Activated CD4-positive, alpha-beta T cell treated with anti-CD3 and anti-CD28 coated beads, Interleukin-2, amount 50 U/mL, for 16 hours (primary cell): ENCODE data around the gene SIAH2.
A peak's percentile ranks its signal among the peaks of the same experiment; 100 is the strongest.
"Not testable (repeated sequence)": the region's sequence is repeated elsewhere in the genome, so short reads cannot be mapped to it uniquely, and the experiment has no call there.

Experiments
- DNase-seq: peaks from one replicate; pipeline ENCODE4 v3.0.0-alpha.2; 2020

SIAH2 gene

GRCh38 chr3:150763122-150763840 is at the start of gene SIAH2:
SIAH2 (minus strand) TSS chr3:150763169; CDS start chr3:150762849, 320 bp downstream.
- peak; percentile 97 for DNase-seq

- no peak for DNase-seq
These were observed 49.0 kb upstream of the SIAH2 start for GRCh38 chr3:150811984-150812383.

GRCh38 chr3:150810641-150811040 is 47.7 kb upstream of the SIAH2 start:
- DNase-seq: no peak

GRCh38 chr3:150806185-150806835 is 43.3 kb upstream of the SIAH2 start:
- DNase-seq: no peak

GRCh38 chr3:150805354-150805753 is 42.4 kb upstream of the SIAH2 start:
- no peak for DNase-seq

GRCh38 chr3:150803440-150803985 is 40.5 kb upstream of the SIAH2 start:
- DNase-seq: no peak

GRCh38 chr3:150800722-150801121 is 37.8 kb upstream of the SIAH2 start:
- no peak for DNase-seq

GRCh38 chr3:150798122-150798618 is 35.2 kb upstream of the SIAH2 start:
- DNase-seq: peak; percentile 29

GRCh38 chr3:150797155-150797554 is 34.2 kb upstream of the SIAH2 start:
- peak; percentile 38 for DNase-seq

GRCh38 chr3:150796527-150796926 is 33.6 kb upstream of the SIAH2 start:
- DNase-seq: not testable (repeated sequence)

- no peak for DNase-seq
These were observed 30.7 kb upstream of the SIAH2 start for GRCh38 chr3:150793641-150794040.

GRCh38 chr3:150790629-150791028 is 27.7 kb upstream of the SIAH2 start:
- no peak for DNase-seq

- no peak for DNase-seq
These were observed 26.5 kb upstream of the SIAH2 start for GRCh38 chr3:150789451-150789850.

GRCh38 chr3:150787741-150788370 is 24.9 kb upstream of the SIAH2 start:
- peak; percentile 85 for DNase-seq

- peak; percentile 74 for DNase-seq
These were observed 23.8 kb upstream of the SIAH2 start for GRCh38 chr3:150786791-150787190.

- no peak for DNase-seq
These were observed 21.8 kb upstream of the SIAH2 start for GRCh38 chr3:150784747-150785125.

GRCh38 chr3:150783920-150784746 is 21.2 kb upstream of the SIAH2 start:
- DNase-seq: peak; percentile 92

GRCh38 chr3:150783316-150783715 is 20.3 kb upstream of the SIAH2 start:
- DNase-seq: no peak

GRCh38 chr3:150779402-150779858 is 16.5 kb upstream of the SIAH2 start:
- no peak for DNase-seq

- no peak for DNase-seq
These were observed 15.9 kb upstream of the SIAH2 start for GRCh38 chr3:150778793-150779401.

GRCh38 chr3:150775001-150775599 is 12.1 kb upstream of the SIAH2 start:
- DNase-seq: no peak
